CD14-positive monocyte (primary cell): ENCODE data around the gene SEH1L. TPM values are rescaled to one million over a fixed set of nuclear protein-coding genes. Genes with fewer than 3 reads are reported as not detected.
"Not testable (repeated sequence)": the region's sequence is repeated elsewhere in the genome, so short reads cannot be mapped to it uniquely, and the experiment has no call there.

Experiments used
- DNase-seq, 3 donors: peaks; one replicate each; pipeline ENCODE4 v3.0.0-alpha.2; 2011 to 2022
- H2AFZ ChIP-seq: 2 replicates; pipeline ENCODE4 v1.6.0; 2012; ENCODE audit warnings: mild to moderate bottlenecking, low read depth, low read length, inconsistent platforms; ENCODE audit not compliant: insufficient read depth, poor library complexity, severe bottlenecking
- H3K27ac ChIP-seq, 2 donors: 1 replicate in 1 of 2; 2 replicates in 1 of 2; pipeline ENCODE4 v1.5.1; 2012 to 2013; ENCODE audit warnings: low read length in 2 of 2, control low read depth in 1 of 2, inconsistent platforms in 1 of 2, low read depth in 1 of 2, mild to moderate bottlenecking in 1 of 2
- H3K27me3 ChIP-seq, 2 donors: one replicate each; pipeline versions ENCODE4 v1.6.0 to v1.6.1; 2011 to 2013; ENCODE audit warnings: low read length in 2 of 2; ENCODE audit not compliant: control insufficient read depth in 2 of 2, insufficient read depth in 2 of 2
- H3K36me3 ChIP-seq, 2 donors: replicated peaks in 1 of 2; 1 replicate in 1 of 2; 2 replicates in 1 of 2; pipeline versions ENCODE4 v1.5.1 to v1.6.1; 2012 to 2013; ENCODE audit warnings: low read length in 2 of 2, control low read depth in 1 of 2, inconsistent platforms in 1 of 2, mild to moderate bottlenecking in 1 of 2; ENCODE audit not compliant: insufficient read depth in 2 of 2, control insufficient read depth in 1 of 2
- H3K4me1 ChIP-seq, 2 donors: 1 replicate in 1 of 2; 2 replicates in 1 of 2; pipeline versions ENCODE4 v1.5.1 to v1.6.1; 2012 to 2013; ENCODE audit warnings: low read length in 2 of 2, control low read depth in 1 of 2, inconsistent platforms in 1 of 2, mild to moderate bottlenecking in 1 of 2, moderate library complexity in 1 of 2; ENCODE audit not compliant: insufficient read depth in 2 of 2, control insufficient read depth in 1 of 2
- H3K4me2 ChIP-seq: replicated peaks from 2 replicates; pipeline ENCODE3; 2012; ENCODE audit warnings: low read length, moderate library complexity, mild to moderate bottlenecking; ENCODE audit not compliant: poor library complexity, severe bottlenecking; ENCODE audit errors: extremely low read depth
- H3K4me3 ChIP-seq, 3 experiments: fragments of 200-600 bp in 1 of 3; sonication (generic) in 1 of 3; replicated peaks in 1 of 3; 1 replicate in 2 of 3; 2 replicates in 1 of 3; pipeline ENCODE4 v1.5.1; 2011 to 2013; ENCODE audit warnings: low read length in 3 of 3, mild to moderate bottlenecking in 3 of 3, control low read depth in 2 of 3, low read depth in 2 of 3, inconsistent platforms in 1 of 3, moderate library complexity in 1 of 3
- H3K79me2 ChIP-seq: 2 replicates; pipeline ENCODE4 v1.6.0; 2012; ENCODE audit warnings: mild to moderate bottlenecking, control low read depth, inconsistent platforms, low read length, moderate library complexity; ENCODE audit not compliant: insufficient read depth
- H3K9ac ChIP-seq: 2 replicates; pipeline ENCODE4 v1.6.0; 2017; ENCODE audit warnings: low read length, mild to moderate bottlenecking; ENCODE audit not compliant: insufficient read depth, poor library complexity, severe bottlenecking
- H3K9me3 ChIP-seq, 2 donors: replicated peaks in 1 of 2; 1 replicate in 1 of 2; 2 replicates in 1 of 2; pipeline versions ENCODE4 v1.5.1 to v1.6.1; 2012 to 2013; ENCODE audit warnings: low read length in 2 of 2, control low read depth in 1 of 2; ENCODE audit not compliant: control insufficient read depth in 1 of 2, insufficient read depth in 1 of 2
- H4K20me1 ChIP-seq: 2 replicates; pipeline ENCODE4 v1.6.0; 2012; ENCODE audit warnings: mild to moderate bottlenecking, low read length, control low read depth, moderate library complexity; ENCODE audit not compliant: insufficient read depth
- H3K27ac Mint-ChIP-seq, 7 donors: one replicate each; pipeline ENCODE4 v1.8.0; 2020; ENCODE audit warnings: mild to moderate bottlenecking in 7 of 7, mixed read lengths in 7 of 7, moderate library complexity in 6 of 7, inconsistent platforms in 2 of 7
- H3K27me3 Mint-ChIP-seq, 3 donors: one replicate each; pipeline ENCODE4 v1.8.0; 2021 to 2022; ENCODE audit warnings: low read depth in 3 of 3, mild to moderate bottlenecking in 3 of 3, mixed read lengths in 3 of 3, moderate library complexity in 3 of 3, inconsistent platforms in 1 of 3
- H3K36me3 Mint-ChIP-seq, 2 donors: one replicate each; pipeline ENCODE4 v1.8.0; 2020; ENCODE audit warnings: mixed read lengths in 2 of 2, inconsistent platforms in 1 of 2, mild to moderate bottlenecking in 1 of 2
- H3K4me1 Mint-ChIP-seq: one replicate; pipeline ENCODE4 v1.8.0; 2020; ENCODE audit warnings: mild to moderate bottlenecking, mixed read lengths
- H3K4me3 Mint-ChIP-seq, 2 donors: one replicate each; pipeline ENCODE4 v1.8.0; 2020; ENCODE audit warnings: mild to moderate bottlenecking in 2 of 2, mixed read lengths in 2 of 2, moderate library complexity in 1 of 2
- H3K9me3 Mint-ChIP-seq, 7 donors: one replicate each; pipeline ENCODE4 v1.8.0; 2020 to 2022; ENCODE audit warnings: mixed read lengths in 7 of 7, mild to moderate bottlenecking in 6 of 7, moderate library complexity in 6 of 7, inconsistent platforms in 2 of 7
- WGBS: methylation state at CpG from one replicate; pipeline ENCODE4 v1.1.5; 2013; ENCODE audit warnings: missing lambda C conversion rate; ENCODE audit not compliant: insufficient coverage; 5-methylcytosine and 5-hydroxymethylcytosine counted together
- intact Hi-C, 2 donors: fragments of 100-400 bp; cut with micrococcal nuclease; formaldehyde crosslinking; loops; one replicate each; pipeline versions ENCODE4 v1.15.0 to v1.15.1; 2023
- polyA plus RNA-seq, 3 donors: library from polyadenylated mRNA; depleted of rRNA in 1 of 3; unstranded in 2 of 3; stranded (reverse) in 1 of 3; fragments of 300-500 nt in 2 of 3; fragments of >200 nt in 1 of 3; fragmentation: Illumina TruSeq in 2 of 3; gene quantifications; 1 replicate in 2 of 3; 2 replicates in 1 of 3; pipeline ENCODE4 v1.2.3, GENCODE V29; 2012 to 2021
- TF ChIP-seq, protein P1 (sequence below): fragments of 200-600 bp; IDR thresholded peaks from one replicate; pipeline ENCODE4 v1.8.0; 2022; ENCODE audit warnings: antibody characterized with exemption, mild to moderate bottlenecking

The SEH1L gene
- polyA plus RNA-seq, 3 donors = 7.1 to 26.9 (median 25.9) TPM

DNA sequence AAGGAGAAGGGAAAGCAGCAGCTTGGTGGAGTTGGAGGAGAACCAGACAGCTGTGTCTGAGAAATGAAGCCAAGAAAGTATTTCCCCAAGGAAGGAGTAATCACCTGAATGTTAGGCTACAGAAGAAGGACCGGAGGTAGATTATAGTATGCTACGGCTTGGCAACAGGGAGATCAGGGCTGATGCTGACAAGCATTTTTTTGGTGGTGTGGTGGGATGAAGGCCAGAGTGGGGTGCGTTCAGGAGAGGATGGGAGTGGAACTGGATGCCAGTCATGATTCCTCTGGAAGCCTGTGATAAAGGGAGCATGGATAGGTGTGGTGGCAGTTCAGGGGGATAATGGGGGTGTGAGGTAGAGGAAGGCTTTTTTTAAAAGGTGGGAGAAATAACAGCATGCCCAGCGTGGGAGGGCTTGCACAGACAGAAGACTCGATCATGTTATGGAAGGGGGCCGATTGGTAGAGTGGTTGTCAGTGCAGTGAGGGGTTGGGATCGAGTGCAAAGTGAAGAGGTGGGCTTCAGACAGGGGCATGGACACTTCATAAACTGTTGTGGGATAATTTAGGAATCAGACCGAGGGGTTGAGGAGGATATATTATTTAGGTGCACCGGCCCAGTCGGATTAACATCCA is 49.0 kb downstream of the SEH1L start:
- Histone ChIP-seq H3K9ac (no peak overlapping the region), H3K4me2 (no peak overlapping the region), H3K27ac (no peak overlapping the region), H2AFZ (no peak overlapping the region), H3K36me3 (peaks cover 18 to 36% of the 10 kb centered on the region in 2 donors), H3K79me2 (peaks cover 100% of the 10 kb centered on the region), H3K4me1 (peaks cover 12 to 17% of the 10 kb centered on the region in 2 donors), H3K27me3 (no peaks in the 10 kb centered on the region), H3K9me3 (no peaks in the 10 kb centered on the region), H3K4me3 (no peak overlapping the region), H4K20me1 (peaks cover 86% of the 10 kb centered on the region)
- no peak overlapping the region for H3K4me3 Mint-ChIP-seq
- no peaks in the 10 kb centered on the region for H3K27me3 Mint-ChIP-seq
- intact Hi-C loops = loop anchor here (10.0 kb wide), 2 partner anchors 112 to 148 kb away; partner anchors contain the start of gene PTPN2 (in 1 of the 2)
- 95% methylated on average over 10 of the region's 10 CpGs for WGBS
- H3K4me1 Mint-ChIP-seq = peaks cover 12% of the 10 kb centered on the region
- TF ChIP-seq, protein P1, sequence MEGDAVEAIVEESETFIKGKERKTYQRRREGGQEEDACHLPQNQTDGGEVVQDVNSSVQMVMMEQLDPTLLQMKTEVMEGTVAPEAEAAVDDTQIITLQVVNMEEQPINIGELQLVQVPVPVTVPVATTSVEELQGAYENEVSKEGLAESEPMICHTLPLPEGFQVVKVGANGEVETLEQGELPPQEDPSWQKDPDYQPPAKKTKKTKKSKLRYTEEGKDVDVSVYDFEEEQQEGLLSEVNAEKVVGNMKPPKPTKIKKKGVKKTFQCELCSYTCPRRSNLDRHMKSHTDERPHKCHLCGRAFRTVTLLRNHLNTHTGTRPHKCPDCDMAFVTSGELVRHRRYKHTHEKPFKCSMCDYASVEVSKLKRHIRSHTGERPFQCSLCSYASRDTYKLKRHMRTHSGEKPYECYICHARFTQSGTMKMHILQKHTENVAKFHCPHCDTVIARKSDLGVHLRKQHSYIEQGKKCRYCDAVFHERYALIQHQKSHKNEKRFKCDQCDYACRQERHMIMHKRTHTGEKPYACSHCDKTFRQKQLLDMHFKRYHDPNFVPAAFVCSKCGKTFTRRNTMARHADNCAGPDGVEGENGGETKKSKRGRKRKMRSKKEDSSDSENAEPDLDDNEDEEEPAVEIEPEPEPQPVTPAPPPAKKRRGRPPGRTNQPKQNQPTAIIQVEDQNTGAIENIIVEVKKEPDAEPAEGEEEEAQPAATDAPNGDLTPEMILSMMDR = no peak
- H3K9me3 Mint-ChIP-seq = no peaks in the 10 kb centered on the region
- peaks cover 12 to 20% of the 10 kb centered on the region in 2 donors for H3K36me3 Mint-ChIP-seq
- no peak overlapping the region for H3K27ac Mint-ChIP-seq
- DNase-seq = no peak

DNA sequence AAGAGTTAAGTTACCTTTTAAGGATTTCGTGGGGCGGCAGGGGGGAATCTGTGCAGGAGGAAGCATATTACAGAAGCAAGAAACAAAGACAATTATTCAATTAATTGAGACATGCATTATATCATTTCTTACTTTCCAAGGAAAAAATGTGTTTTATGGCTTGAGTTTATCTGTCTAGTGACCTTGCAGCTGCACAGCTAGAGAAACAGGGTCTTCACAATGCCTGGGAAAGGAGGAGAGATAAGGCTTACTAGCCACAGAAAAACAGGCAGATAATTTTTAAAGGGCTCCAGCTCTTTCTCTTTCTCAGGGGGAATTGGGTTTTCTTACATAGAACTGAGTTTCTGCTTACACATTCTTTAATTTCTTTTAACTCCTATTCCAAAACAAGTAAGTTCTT is 49.5 kb downstream of the SEH1L start:
- not testable (repeated sequence) for H3K4me3 ChIP-seq, H3K27ac Mint-ChIP-seq, DNase-seq, H3K4me1 Mint-ChIP-seq, H3K9ac ChIP-seq, H3K27me3 Mint-ChIP-seq, H3K27me3 ChIP-seq, H3K9me3 ChIP-seq, H3K4me3 Mint-ChIP-seq, H2AFZ ChIP-seq, H3K27ac ChIP-seq, H3K4me2 ChIP-seq, H3K9me3 Mint-ChIP-seq
- H3K4me1 ChIP-seq = peaks cover 7 to 12% of the 10 kb centered on the region in 2 donors
- H3K36me3 ChIP-seq = peaks cover 24 to 39% of the 10 kb centered on the region in 2 donors
- intact Hi-C loops = loop anchor here (10.0 kb wide), 2 partner anchors 113 to 147 kb away; partner anchors contain the start of gene PTPN2 (in 1 of the 2)
- no CpG with 5 or more reads among the region's 2 CpGs for WGBS
- H3K79me2 ChIP-seq = peaks cover 97% of the 10 kb centered on the region
- H4K20me1 ChIP-seq = peaks cover 86% of the 10 kb centered on the region
- H3K36me3 Mint-ChIP-seq = peaks cover 12 to 22% of the 10 kb centered on the region in 2 donors
